GM19438 (cell line): ENCODE data around the gene KCNG4.

Source experiments
- ATAC-seq: cut with Tn5 transposase; IDR thresholded peaks from one replicate; pipeline ENCODE4 v1.9.1; 2021; ENCODE audit warnings: low read depth; ENCODE audit not compliant: unreplicated experiment

The KCNG4 gene

GRCh38 chr16:84186685-84187437 is 53.0 kb downstream of the KCNG4 start, which contains the start of gene TAF1C:
TAF1C (minus strand) TSS chr16:84187057; CDS start chr16:84184988, 2,069 bp downstream.
- ATAC-seq: peak; percentile 94

GRCh38 chr16:84184775-84185174 is 55.0 kb downstream of the KCNG4 start:
- ATAC-seq: no peak

- ATAC-seq: no peak
Observed at GRCh38 chr16:84183911-84184591, 55.8 kb downstream of the KCNG4 start.

GRCh38 chr16:84183572-84183875 is 56.3 kb downstream of the KCNG4 start:
- no peak for ATAC-seq

GRCh38 chr16:84182680-84183571 is 56.9 kb downstream of the KCNG4 start:
- no peak for ATAC-seq

GRCh38 chr16:84182104-84182503 is 57.7 kb downstream of the KCNG4 start:
- ATAC-seq: no peak

GRCh38 chr16:84181144-84181915 is 58.5 kb downstream of the KCNG4 start:
- no peak for ATAC-seq

- ATAC-seq: no peak
Observed at GRCh38 chr16:84180519-84181140, 59.2 kb downstream of the KCNG4 start.

GRCh38 chr16:84179612-84180320 is 60.0 kb downstream of the KCNG4 start:
- ATAC-seq: no peak

GRCh38 chr16:84178892-84179611 is 60.8 kb downstream of the KCNG4 start:
- ATAC-seq: no peak

GRCh38 chr16:84178146-84178765 is 61.6 kb downstream of the KCNG4 start:
- no peak for ATAC-seq

GRCh38 chr16:84177741-84178073 is 62.1 kb downstream of the KCNG4 start:
- ATAC-seq: no peak

- ATAC-seq: no peak
Observed at GRCh38 chr16:84176192-84177053, 63.4 kb downstream of the KCNG4 start.

GRCh38 chr16:84175350-84176081 is 64.3 kb downstream of the KCNG4 start:
- ATAC-seq: peak; percentile 91

GRCh38 chr16:84174396-84174795 is 65.4 kb downstream of the KCNG4 start:
- ATAC-seq: no peak

GRCh38 chr16:84169765-84170310 is 70.0 kb downstream of the KCNG4 start:
- ATAC-seq: no peak
